Breast epithelium (tissue), 3 donors: ENCODE measurements around the gene PLEKHA6.

Experiments used
- CTCF ChIP-seq, 3 donors: fragments of 450-650 bp; IDR thresholded peaks; one replicate each; pipeline ENCODE4 v1.5.1; 2016 to 2017; ENCODE audit warnings: antibody characterized with exemption in 3 of 3, mild to moderate bottlenecking in 3 of 3, moderate library complexity in 3 of 3
- POLR2AphosphoS5 ChIP-seq, 3 donors: sonication (generic); formaldehyde crosslinking; IDR thresholded peaks; one replicate each; pipeline ENCODE4 v1.6.1; 2017; ENCODE audit warnings: antibody characterized with exemption in 3 of 3

- TF ChIP-seq CTCF (IDR thresholded peaks at IDR 0.05) = no peak
- no peak for TF ChIP-seq POLR2AphosphoS5 (IDR thresholded peaks at IDR 0.05)
These were observed 130.8 kb downstream of the PLEKHA6 start for GRCh38 chr1:204228896-204229295.
